BLaER1 (cell line): Measurements from ENCODE around the gene SSH2.
"Not testable (repeated sequence)": the region's sequence is repeated elsewhere in the genome, so short reads cannot be mapped to it uniquely, and the experiment has no call there.

Source experiments
- H3K27ac ChIP-seq: shearing (Covaris generic); formaldehyde crosslinking; 2 replicates; pipeline ENCODE4 v1.8.1; 2022
- H3K27me3 ChIP-seq: shearing (Covaris generic); formaldehyde crosslinking; 2 replicates; pipeline ENCODE4 v1.8.1; 2022
- H3K36me3 ChIP-seq: shearing (Covaris generic); formaldehyde crosslinking; 2 replicates; pipeline ENCODE4 v1.8.1; 2022
- H3K4me1 ChIP-seq: shearing (Covaris generic); formaldehyde crosslinking; 2 replicates; pipeline ENCODE4 v1.8.1; 2022
- H3K4me2 ChIP-seq: shearing (Covaris generic); formaldehyde crosslinking; 2 replicates; pipeline ENCODE4 v1.8.1; 2022
- H3K4me3 ChIP-seq: shearing (Covaris generic); formaldehyde crosslinking; 2 replicates; pipeline ENCODE4 v1.8.1; 2022
- H3K9ac ChIP-seq: shearing (Covaris generic); formaldehyde crosslinking; 2 replicates; pipeline ENCODE4 v1.8.1; 2022
- H3K9me3 ChIP-seq: shearing (Covaris generic); formaldehyde crosslinking; 2 replicates; pipeline ENCODE4 v1.8.1; 2022
- H4K20me1 ChIP-seq: shearing (Covaris generic); formaldehyde crosslinking; 2 replicates; pipeline ENCODE4 v1.8.1; 2022
- Cebpa-rat ChIP-seq: shearing (Covaris generic); IDR thresholded peaks from 2 replicates; pipeline ENCODE4 v1.8.1; 2022

The SSH2 gene

DNA sequence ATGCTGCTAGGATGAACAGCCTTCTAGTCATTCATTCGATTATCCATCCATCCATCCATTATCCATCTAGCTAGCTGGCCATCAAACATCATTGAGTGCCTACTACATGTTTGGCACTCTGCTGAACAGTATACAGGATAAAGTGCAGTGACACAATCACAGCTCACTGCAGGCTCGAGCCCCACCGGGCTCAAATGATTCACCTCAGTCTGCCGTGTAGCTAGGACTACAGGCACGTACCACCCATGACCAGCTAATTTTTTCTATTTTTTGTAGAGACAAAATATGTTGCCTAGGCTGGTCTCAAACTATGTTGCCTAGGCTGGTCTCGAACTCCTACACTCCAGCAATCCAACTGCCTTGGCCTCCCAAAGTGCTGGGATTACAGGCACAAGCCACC lies 50.0 kb downstream of the SSH2 start:
- Histone ChIP-seq H3K4me2 (no peak overlapping the region), H3K27me3 (no peaks in the 10 kb centered on the region), H3K27ac (no peak overlapping the region), H3K4me3 (no peak overlapping the region), H3K9me3 (peaks cover 30% of the 10 kb centered on the region), H3K4me1 (peaks cover 18% of the 10 kb centered on the region), H4K20me1 (peaks cover 87% of the 10 kb centered on the region), H3K36me3 (peaks cover 21% of the 10 kb centered on the region), H3K9ac (no peak overlapping the region)
- no peak for TF ChIP-seq Cebpa-rat

DNA sequence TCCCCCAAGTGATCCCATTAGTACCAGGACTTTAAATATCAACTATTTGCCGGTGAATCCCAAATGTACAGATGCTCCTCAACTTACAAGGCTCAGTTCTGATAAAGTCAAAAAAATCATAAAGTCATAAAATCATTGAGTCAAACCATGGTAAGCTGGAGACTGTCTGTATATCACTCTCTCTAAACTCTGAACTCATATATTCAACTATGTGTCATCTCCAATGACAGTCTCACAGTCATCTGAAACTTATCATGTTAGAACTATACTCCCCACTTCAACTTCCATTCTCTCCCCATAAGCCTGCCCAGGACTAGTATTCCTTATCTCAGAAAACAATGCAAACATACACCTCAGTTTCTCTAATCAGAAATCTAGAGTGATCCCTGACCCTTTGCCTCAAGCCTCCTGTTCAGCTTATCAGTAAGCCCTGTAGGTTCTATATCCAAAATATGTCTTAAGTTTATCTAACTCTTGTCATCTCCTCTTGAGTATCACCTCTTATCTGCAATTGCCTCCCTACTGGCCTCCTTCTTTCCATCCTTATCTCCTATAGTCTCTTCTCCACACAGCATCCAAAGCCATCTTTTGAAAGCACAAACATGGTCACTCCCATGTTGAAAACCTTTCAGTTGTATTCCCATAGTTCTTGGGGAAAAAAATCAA lies 55.0 kb downstream of the SSH2 start:
- no peak for TF ChIP-seq Cebpa-rat
- H3K27ac ChIP-seq: no peak overlapping the region
- H3K9me3 ChIP-seq: peaks cover 30% of the 10 kb centered on the region

DNA sequence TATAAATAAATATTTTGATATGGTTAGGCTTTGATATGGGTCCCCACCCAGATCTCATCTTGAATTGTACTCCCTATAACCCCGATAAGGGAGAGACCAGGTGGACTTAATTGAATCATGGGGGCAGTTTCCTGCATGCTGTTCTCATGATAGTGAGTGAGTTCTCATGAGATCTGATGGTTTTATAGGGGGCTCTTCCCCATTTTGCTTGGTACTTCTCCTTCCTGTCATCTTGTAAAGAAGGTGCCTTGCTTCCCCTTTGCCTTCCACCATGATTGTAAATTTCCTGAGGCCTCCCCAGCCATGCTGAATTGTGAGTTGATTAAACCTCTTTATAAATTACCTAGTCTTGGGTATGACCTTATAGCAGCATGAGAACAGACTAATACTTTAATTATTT lies 55.7 kb downstream of the SSH2 start:
- H3K36me3 ChIP-seq: peaks cover 21% of the 10 kb centered on the region
- not testable (repeated sequence) for H3K4me2 ChIP-seq

More for the DNA sequence above, 55.0 kb downstream of the SSH2 start:
- peaks cover 79% of the 10 kb centered on the region for H4K20me1 ChIP-seq
- H3K4me3 ChIP-seq: no peak overlapping the region
- H3K36me3 ChIP-seq: peaks cover 21% of the 10 kb centered on the region
- no peak overlapping the region for H3K4me2 ChIP-seq
- no peak overlapping the region for H3K9ac ChIP-seq
- H3K4me1 ChIP-seq: peaks cover 6% of the 10 kb centered on the region; the same call in 1 of the 2 replicates
- no peaks in the 10 kb centered on the region for H3K27me3 ChIP-seq

DNA sequence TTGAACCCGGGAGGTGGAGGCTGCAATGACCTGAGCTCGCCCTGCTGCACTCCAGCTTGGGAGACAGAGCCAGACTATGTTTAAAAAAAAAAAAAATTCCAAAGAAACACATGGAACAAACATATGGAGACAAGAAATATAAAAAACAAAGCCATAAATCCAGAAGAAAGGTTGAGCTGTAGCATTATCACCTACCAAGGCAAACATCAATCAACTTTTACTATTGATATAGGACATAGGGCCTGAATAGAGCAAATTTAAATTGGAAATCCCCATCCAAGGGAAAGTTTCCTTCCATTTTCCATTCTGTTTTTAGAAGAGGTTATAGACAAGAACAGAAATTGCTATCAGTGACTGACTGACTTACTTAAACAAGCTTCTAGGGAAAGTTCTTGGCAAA lies 56.6 kb downstream of the SSH2 start:
- Histone ChIP-seq H3K4me3 (no peak overlapping the region), H3K4me2 (no peak overlapping the region), H3K27ac (no peak overlapping the region), H3K36me3 (peaks cover 21% of the 10 kb centered on the region), H3K9me3 (peaks cover 30% of the 10 kb centered on the region), H3K9ac (no peak overlapping the region), H3K4me1 (peaks cover 11% of the 10 kb centered on the region), H4K20me1 (peaks cover 79% of the 10 kb centered on the region), H3K27me3 (no peaks in the 10 kb centered on the region)
- no peak for TF ChIP-seq Cebpa-rat

More for the DNA sequence above, 55.7 kb downstream of the SSH2 start:
- H3K9ac ChIP-seq, H3K4me1 ChIP-seq, H3K27me3 ChIP-seq, H3K27ac ChIP-seq, H3K4me3 ChIP-seq: not testable (repeated sequence)
- peaks cover 79% of the 10 kb centered on the region for H4K20me1 ChIP-seq
- H3K9me3 ChIP-seq: peaks cover 30% of the 10 kb centered on the region

DNA sequence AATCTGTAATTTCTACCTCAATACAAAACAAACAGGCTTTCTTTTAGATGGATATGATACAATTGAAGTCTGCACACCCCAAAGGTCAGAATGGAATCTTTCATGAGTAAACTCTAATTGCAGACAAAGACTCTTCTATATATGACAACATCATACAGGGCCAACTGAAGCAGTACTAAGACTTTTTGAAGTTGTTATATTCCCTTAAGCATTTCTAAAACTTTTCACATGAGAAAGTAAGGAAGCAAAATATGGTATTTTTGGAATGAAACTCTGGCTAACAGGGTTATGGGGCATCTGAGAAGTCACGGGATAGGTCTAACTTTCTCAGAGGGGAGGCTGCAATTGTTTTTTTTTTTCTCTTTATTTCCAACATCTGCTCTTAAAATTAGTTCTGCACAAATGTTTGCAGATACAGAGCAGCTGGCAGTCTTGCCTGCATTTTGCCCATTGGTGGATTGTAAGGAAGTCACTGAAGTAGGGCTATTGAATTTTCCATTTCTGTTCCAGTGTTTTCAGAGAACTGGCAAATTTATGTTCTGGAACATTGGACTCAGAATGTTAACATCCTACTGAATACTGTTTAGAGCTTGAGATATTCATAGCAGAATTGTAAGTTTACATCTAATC lies 59.1 kb downstream of the SSH2 start:
- no peak for TF ChIP-seq Cebpa-rat
- H3K27ac ChIP-seq: no peak overlapping the region
- peaks cover 6% of the 10 kb centered on the region; the same call in 1 of the 2 replicates for H3K9me3 ChIP-seq
- H3K4me3 ChIP-seq: no peak overlapping the region
- H3K4me2 ChIP-seq: no peak overlapping the region
- peaks cover 34% of the 10 kb centered on the region for H3K4me1 ChIP-seq
- no peaks in the 10 kb centered on the region for H3K27me3 ChIP-seq
- no peaks in the 10 kb centered on the region for H3K36me3 ChIP-seq
- no peak overlapping the region for H3K9ac ChIP-seq
- H4K20me1 ChIP-seq: peaks cover 90% of the 10 kb centered on the region

DNA sequence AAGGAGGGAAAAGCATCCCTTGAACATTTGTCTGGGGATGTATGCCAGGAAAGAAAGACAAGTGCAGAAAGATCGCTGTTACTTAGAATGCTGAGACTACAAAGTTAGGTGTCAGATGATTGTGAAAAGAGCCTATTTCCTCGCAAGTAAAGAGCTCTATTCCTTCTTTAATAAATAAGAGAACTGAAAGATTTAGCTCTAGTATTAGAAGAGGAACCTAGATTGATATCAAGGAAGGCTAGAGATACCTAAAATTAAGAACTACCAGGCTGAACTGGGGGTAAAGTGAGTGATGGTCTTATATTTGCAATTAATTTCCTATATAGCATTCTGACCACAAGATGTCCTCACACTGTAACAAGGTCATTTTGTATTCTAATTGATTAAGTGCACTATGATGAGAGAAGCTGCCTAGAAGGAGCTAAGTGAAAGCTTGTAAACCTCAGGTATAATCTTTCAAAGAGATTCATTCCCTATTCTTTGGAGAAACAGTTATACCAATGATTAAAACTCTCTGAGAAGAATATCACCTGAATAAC lies 62.3 kb downstream of the SSH2 start:
- Histone ChIP-seq H3K27ac (no peak overlapping the region), H3K4me1 (peaks cover 34% of the 10 kb centered on the region), H3K9ac (0 out of 2 replicates have a peak overlapping the region, but pooled peaks have one; percentile 4), H3K4me2 (peak overlapping the region; percentile 59), H3K9me3 (no peaks in the 10 kb centered on the region), H3K4me3 (no peak overlapping the region), H4K20me1 (peaks cover 78% of the 10 kb centered on the region), H3K27me3 (no peaks in the 10 kb centered on the region), H3K36me3 (peaks cover 9% of the 10 kb centered on the region)
- TF ChIP-seq Cebpa-rat: no peak

DNA sequence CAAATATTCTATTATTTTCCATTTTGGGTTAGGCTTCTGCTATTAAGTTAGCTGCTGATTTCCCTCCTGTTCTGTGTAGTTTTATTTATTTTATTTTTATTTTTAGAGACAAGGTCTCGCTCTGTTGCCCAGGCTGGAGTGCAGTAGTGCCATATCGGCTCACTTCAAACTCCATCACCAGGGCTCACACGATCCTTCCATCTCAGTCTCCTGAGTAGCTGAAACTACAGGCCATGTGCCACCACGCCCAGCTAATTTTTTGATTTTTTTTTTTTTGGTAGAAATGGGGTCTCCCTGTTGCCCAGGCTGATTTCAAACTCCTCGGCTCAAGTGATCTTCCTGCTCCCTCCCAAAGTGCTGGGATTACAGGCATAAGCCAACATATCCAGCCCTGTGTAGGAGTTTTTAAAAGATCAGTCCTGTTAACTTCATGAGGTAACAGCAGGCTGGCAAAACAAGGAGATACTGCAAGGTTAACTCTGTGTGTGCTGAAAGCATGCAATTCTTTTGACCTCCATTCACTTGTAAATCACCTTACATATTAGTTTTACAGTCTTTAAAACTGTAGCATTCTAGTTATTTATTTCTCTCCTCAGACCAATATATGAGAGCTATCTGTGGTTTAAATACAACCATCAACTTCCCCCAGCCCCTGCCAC lies 63.2 kb downstream of the SSH2 start:
- Histone ChIP-seq H3K4me3 (no peak overlapping the region), H3K9me3 (no peaks in the 10 kb centered on the region; the same call in 1 of the 2 replicates), H3K4me1 (peaks cover 34% of the 10 kb centered on the region), H3K27me3 (no peaks in the 10 kb centered on the region), H3K36me3 (peaks cover 16% of the 10 kb centered on the region), H3K9ac (0 out of 2 replicates have a peak overlapping the region, but pooled peaks have one; percentile 4), H4K20me1 (peaks cover 69% of the 10 kb centered on the region), H3K27ac (0 out of 2 replicates have a peak overlapping the region, but pooled peaks have one; percentile 4), H3K4me2 (peak overlapping the region; percentile 59)
- no peak for TF ChIP-seq Cebpa-rat

DNA sequence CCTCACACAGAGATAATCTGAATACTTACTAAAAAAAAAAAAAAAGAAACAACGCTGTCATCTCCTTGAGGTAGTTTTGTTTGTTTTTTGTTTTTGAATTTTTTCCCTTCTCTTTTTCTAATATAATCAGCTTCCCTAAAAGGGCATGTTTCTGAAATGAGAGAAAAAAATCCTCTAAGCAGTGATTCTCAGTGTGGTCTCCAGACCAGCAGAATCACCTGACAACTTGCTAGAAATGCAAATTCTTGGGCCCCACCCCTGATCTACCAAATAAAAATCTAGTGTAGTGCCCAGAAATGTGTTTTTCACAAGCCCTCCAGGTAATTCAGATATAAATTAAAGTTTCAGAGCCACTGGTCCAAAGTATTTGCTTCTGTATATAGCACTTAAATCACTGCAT lies 65.4 kb downstream of the SSH2 start:
- peaks cover 22% of the 10 kb centered on the region for H3K9me3 ChIP-seq
- peaks cover 35% of the 10 kb centered on the region for H3K36me3 ChIP-seq
- no peak for TF ChIP-seq Cebpa-rat
- peaks cover 28% of the 10 kb centered on the region for H3K4me1 ChIP-seq
- H3K4me3 ChIP-seq: no peak overlapping the region
- H3K27ac ChIP-seq: no peak overlapping the region
- H3K4me2 ChIP-seq: no peak overlapping the region
- no peaks in the 10 kb centered on the region for H3K27me3 ChIP-seq
- no peak overlapping the region for H3K9ac ChIP-seq
- peaks cover 47% of the 10 kb centered on the region for H4K20me1 ChIP-seq

DNA sequence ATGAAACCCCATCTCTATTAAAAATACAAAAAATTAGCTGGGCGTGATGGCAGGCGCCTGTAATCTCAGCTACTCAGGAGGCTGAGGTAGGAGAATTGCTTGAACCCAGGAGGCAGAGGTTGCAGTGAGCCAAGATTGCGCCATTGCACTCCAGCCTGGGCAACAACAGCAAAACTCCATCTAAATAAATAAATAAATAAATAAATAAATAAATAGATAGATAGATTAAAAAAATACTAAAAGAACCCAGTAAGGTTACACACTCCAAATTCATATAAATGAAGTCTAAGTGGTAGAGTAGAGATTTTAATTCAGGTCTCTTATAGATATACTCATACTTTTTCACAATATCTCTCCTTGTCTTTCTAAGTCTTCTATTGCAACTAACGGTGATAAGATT lies 65.9 kb downstream of the SSH2 start:
- H3K4me2 ChIP-seq, H3K9ac ChIP-seq, H3K4me3 ChIP-seq, H3K27ac ChIP-seq, H3K27me3 ChIP-seq: not testable (repeated sequence)
- H4K20me1 ChIP-seq: peaks cover 42% of the 10 kb centered on the region
- H3K36me3 ChIP-seq: peaks cover 39% of the 10 kb centered on the region
- peaks cover 28% of the 10 kb centered on the region for H3K4me1 ChIP-seq
- H3K9me3 ChIP-seq: peaks cover 27% of the 10 kb centered on the region

DNA sequence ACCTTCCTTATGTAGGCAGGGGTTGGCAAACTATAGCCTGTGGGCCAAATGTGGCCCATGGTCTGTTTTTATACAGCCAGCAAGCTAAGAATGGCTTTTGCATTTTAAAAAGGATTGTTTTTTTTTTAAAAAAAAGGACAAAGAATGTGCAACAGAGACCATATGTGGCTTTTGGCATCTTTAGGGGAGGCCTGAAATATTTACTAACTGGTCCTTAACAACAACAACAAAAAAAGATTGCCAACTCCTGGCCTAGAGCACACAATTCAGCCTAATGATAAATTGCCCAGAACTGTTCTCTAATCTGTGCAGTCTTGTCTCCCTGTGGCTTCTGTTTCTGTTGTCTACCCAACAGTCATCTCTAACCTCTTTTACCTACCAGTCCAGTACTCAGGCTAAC lies 67.1 kb downstream of the SSH2 start:
- Histone ChIP-seq H3K9me3 (peaks cover 39% of the 10 kb centered on the region), H3K27ac (no peak overlapping the region), H3K36me3 (peaks cover 48% of the 10 kb centered on the region), H4K20me1 (peaks cover 31% of the 10 kb centered on the region), H3K27me3 (no peaks in the 10 kb centered on the region), H3K4me3 (no peak overlapping the region), H3K9ac (no peak overlapping the region), H3K4me2 (no peak overlapping the region), H3K4me1 (peaks cover 18% of the 10 kb centered on the region)
- TF ChIP-seq Cebpa-rat: no peak
